D341Med (cell line): ENCODE data around the gene KRT9.

Experiments
- DNase-seq: peaks from one replicate; pipeline ENCODE4 v3.0.0; 2012; ENCODE audit warnings: low spot score

KRT9 gene

DNA sequence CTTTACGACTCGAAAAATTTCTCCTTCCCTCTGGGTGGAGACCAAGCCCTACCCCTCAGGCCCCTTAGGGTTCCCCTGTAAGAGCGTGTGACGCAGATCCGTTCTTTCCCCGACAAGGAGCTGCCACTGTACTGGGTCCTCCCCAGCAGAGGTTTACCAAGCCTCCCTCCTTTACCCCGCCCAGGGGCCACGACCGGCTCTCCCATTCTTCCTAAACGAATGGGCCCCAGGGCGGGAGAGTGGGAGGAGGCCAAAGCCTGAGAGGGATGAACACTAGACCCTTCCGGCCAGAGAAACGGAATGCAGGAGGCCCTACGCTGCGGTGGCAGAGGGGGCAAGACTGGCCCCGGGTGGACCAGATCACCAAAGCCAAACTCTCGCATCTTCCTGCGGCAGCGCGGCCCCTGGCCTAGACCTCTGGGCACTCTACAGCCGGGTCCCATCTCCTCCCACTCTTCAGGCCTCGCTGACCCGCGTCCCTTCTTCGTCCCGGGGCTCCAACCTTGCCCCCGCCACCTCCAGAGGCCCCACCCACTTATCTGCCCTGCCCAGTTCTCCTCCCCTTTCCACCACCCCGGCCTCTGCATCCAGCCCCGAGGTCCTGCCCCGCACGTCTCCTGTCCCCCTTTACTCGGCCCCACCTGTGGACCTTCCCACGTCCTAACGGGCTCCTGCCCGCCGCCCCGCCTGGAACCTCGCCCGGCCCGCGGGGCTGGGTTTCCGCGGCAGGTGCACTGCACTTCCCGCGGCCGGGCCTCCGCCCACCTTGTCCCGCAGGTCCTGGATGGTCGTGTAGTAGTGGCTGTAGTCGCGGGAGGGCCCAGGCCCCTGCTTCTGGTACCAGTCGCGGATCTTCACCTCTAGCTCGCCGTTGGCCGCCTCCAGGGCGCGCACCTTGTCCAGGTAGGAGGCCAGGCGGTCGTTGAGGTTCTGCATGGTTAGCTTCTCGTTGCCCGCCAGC is 44.5 kb downstream of the KRT9 start:
- no peak for DNase-seq

DNA sequence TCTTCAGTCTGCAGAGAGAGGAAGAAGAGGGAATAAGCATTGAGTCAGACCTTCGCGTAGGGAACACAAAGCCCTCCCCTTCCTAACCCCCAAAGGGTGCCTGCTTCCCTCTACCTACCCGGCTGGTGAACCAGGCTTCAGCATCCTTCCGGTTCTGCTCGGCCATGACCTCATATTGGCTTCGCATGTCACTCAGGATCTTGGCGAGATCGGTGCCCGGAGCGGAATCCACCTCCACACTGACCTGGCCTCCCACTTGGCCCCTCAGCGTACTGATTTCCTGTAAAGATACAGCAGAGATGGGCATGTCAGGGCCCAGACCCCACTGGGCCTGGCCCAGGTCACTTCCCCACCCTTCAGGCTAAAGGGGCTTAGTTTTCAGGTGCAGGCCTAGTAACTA is 47.6 kb downstream of the KRT9 start:
- no peak for DNase-seq

GRCh38 chr17:41523787-41524186 is 48.1 kb downstream of the KRT9 start:
- DNase-seq, result no peak

- no peak for DNase-seq
Observed at GRCh38 chr17:41523225-41523593, 48.6 kb downstream of the KRT9 start.

- no peak for DNase-seq
Observed at GRCh38 chr17:41522301-41523224, 49.3 kb downstream of the KRT9 start.

DNA sequence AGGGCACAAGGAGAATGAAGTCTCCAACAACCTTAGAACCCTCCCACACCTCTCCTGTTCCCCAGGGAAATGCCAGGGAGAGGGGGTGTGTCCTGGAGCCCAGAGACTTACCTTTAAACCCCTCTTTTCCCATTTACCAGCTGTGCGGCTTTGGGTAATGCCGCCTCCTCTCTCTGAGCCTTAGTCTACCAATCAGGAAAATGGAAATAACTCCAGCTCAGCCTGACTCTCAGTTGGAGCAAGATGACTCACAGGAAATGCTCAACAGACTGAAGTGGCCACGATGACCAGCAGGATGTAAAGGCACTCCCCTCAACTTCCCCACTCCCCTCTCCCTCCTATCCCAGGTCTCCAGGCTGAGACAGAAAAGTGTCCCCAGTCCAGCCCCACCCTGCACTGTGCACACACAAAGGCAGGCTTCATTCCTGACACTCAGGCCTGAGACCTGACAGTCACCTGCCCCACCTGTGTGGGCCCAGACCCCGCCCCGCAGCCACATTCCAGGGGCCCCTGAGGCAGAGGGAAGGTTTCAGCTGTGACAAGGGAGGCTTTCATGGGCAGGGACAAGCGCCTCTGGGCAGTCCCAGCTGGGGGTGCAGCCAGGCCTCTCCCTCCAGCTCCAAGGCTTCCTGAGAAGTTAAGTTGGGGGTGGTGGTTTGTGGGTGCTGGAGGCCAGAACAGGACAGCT is 50.1 kb downstream of the KRT9 start:
- DNase-seq, result no peak

DNA sequence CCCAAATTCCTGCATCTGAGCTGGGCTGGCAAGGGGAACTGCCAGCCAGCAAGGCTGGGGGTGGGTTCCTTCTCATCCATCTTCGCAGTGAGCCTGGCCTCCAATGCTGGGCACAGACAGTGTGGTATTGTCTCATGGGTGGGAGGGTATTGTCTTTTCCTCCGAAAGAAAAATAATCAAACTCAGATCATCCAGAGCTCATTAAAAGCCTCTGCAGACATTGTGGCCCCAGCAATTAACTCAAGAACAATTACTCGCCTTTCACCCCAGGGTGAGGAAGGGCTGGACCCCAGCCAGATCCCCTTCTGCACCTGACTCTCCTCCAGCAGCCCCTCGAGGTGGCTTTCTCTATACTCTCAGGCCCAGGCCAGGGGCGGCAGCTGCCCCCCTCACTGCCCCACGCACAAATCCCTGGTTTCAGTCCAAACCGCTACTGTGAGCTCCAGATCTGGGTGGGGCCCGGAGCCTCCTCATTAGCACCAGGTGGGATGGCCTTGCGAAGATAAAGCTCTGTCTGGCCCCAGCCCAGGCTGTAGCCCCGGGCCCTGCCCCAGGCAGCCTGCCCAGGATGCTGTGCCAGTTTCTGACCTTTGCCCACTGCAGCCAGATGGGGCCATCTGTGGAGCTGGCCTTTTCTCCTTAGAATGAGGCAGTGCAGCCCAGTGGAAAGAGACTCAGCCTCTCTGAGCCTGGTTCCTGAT is 50.9 kb downstream of the KRT9 start:
- DNase-seq, result no peak

DNA sequence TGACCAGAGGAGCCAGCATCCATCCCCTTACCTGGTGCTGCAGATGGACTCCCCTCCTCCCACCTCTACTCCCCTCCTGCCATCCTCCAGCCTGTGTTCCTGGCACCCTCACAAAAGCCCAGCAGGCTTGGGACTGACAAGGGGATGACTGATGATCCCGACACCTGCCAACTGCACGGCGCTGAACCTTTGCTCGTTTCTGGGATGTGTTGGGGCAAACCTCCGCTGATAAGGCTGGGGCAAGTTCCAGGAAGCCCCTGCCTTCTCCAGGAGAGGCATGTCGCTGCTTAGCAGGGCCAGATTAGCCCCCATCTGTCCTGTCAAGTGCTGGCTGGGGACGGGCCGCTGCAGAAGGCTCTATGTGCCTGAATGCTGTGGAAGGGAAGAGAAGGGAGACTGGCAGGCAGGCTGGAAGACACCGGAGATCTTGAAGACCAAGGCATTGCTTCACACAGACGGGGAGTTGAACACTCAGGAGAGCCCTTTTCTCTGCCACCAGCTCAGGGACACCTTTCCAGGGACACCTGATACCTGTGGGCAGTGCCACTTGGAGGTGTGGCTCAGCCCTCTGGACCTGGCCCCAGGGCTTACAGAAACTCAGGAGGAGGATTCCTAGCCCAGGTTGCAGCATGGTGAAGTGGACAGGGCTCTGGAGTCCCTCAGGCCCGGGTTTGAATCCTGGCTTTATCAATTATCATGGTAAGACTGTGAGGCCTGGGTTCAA is 52.2 kb downstream of the KRT9 start:
- DNase-seq, result no peak

DNA sequence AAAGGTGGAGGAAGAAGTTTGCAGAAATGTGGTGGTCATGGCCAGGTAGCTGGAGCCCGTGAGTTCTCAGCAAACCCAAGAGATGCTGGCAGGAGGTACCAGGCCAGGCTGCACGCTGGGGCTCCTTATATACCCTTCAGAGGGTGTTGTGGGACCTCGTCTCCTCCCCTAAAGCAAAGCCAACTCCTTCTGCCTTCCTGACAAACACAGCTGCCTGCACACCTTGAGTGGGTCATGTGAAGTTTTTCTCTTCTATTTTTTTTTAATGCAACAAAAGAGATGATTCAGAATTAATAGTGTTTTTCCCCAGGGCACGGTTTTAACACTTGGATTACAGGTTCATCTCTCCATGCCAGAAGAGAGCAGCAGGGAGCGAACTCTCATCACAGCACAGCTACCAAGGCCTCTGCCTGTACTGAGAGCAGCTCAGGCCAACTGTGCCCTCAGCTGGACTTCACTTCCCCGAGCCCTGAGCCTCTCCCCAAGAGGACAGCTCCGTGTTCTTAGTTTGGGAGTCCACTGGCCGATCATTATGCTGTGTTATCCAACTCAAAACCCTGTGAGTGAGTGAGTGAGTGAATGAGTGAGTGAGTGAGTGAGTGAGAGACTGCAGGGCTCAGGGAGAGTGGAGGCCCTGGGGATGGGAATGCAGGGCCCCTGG is 52.9 kb downstream of the KRT9 start, which contains the start of gene KRT15:
Gene KRT15 (minus strand): TSS at position 102 of the 661 bp plus-strand sequence. CDS start 63 bp downstream, at position 39.
- DNase-seq, result no peak

DNA sequence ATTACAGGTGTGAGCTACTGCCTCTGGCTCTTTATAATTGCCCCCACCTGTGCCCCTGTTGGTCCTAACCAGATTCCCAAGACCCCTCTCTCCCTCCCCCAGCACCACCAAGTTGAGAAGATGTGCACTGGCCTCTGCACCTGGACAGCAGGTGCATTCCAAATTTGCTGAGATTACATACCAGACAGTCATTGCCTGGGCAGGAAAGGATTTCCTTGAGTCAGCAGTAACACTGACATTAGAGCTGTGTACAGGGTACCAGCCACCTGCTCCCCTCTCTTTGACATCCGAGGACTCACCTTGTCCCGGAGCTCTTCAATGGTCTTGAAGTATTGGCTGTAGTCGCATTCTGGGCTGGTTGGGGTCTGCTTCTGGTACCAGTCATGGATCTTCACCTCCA is 53.8 kb downstream of the KRT9 start:
- DNase-seq, result no peak

DNA sequence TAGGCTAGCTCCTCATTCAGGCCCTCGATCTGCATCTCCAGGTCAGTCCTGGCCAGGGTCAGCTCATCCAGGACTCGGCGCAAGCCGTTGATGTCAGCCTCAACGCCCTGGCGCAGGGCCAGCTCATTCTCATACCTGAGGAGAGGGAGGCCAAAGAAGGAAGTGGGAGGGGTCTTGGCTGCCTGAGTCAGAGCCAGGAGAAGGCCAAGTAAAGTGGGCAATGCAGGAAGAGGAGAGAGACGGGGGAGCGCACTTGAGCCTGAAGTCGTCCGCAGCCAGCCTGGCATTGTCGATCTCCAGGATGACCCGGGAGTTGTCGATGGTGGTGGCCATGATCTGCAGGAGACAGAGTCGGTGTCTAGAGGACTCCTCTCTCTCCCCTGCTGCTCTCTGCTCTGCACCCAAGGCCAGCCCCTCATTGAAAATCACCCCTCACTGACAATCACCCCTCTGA is 55.0 kb downstream of the KRT9 start:
- no peak for DNase-seq

GRCh38 chr17:41516147-41516829 is 55.6 kb downstream of the KRT9 start:
- DNase-seq, result no peak
